NB4 (cell line): ENCODE results near the gene THAP9.

ENCODE experiments used
- CTCF ChIP-seq: IDR thresholded peaks from one replicate; pipeline ENCODE4 v1.5.1; 2012; ENCODE audit warnings: low read depth, low read length
- MYC ChIP-seq: IDR thresholded peaks from 2 replicates; pipeline ENCODE4 v1.6.1; 2011; ENCODE audit warnings: low read depth, low read length
- POLR2A ChIP-seq: IDR thresholded peaks from 2 replicates; pipeline ENCODE4 v1.6.1; 2011; ENCODE audit warnings: mild to moderate bottlenecking; ENCODE audit not compliant: insufficient read length; ENCODE audit errors: extremely low read depth

GRCh38 chr4:82896755-82897154, 3.8 kb upstream of the THAP9 start:
- no peak for TF ChIP-seq CTCF
- TF ChIP-seq POLR2A: no peak
- no peak for TF ChIP-seq MYC
